NCI-H1092 treated with DMSO at 0.1 percent for 48 hours (cell line): Measurements from ENCODE around the gene NTM.

ENCODE experiments used
- DNase-seq: peaks from one replicate; lab custom pipeline; 2025; lab: John Stamatoyannopoulos, UW

Gene NTM

GRCh38 chr11:131823772-131824171, 453.4 kb downstream of the NTM start:
- DNase-seq = peak; percentile 4

GRCh38 chr11:131824771-131825170, 454.4 kb downstream of the NTM start:
- DNase-seq = no peak

GRCh38 chr11:131827430-131827829, 457.0 kb downstream of the NTM start:
- DNase-seq = no peak

- no peak for DNase-seq
These were observed 459.3 kb downstream of the NTM start for GRCh38 chr11:131829725-131830124.

- no peak for DNase-seq
These were observed 461.7 kb downstream of the NTM start for GRCh38 chr11:131832079-131832478.

- no peak for DNase-seq
These were observed 463.0 kb downstream of the NTM start for GRCh38 chr11:131833366-131833765.

- no peak for DNase-seq
These were observed 467.1 kb downstream of the NTM start for GRCh38 chr11:131837562-131837961.

GRCh38 chr11:131838016-131838415, 467.6 kb downstream of the NTM start:
- DNase-seq = no peak

GRCh38 chr11:131839326-131839725, 468.9 kb downstream of the NTM start:
- no peak for DNase-seq

GRCh38 chr11:131840545-131840944, 470.1 kb downstream of the NTM start:
- no peak for DNase-seq

- DNase-seq = no peak
These were observed 470.6 kb downstream of the NTM start for GRCh38 chr11:131841028-131841427.

- DNase-seq = no peak
These were observed 471.7 kb downstream of the NTM start for GRCh38 chr11:131841925-131842635.

GRCh38 chr11:131845255-131845654, 474.8 kb downstream of the NTM start:
- no peak for DNase-seq

GRCh38 chr11:131849485-131849884, 479.1 kb downstream of the NTM start:
- no peak for DNase-seq

- no peak for DNase-seq
These were observed 480.1 kb downstream of the NTM start for GRCh38 chr11:131850507-131850906.

GRCh38 chr11:131851964-131852755, 481.7 kb downstream of the NTM start:
- DNase-seq = no peak

- DNase-seq = no peak
These were observed 482.3 kb downstream of the NTM start for GRCh38 chr11:131852757-131853156.

- DNase-seq = no peak
These were observed 484.0 kb downstream of the NTM start for GRCh38 chr11:131854391-131854790.

- no peak for DNase-seq
These were observed 484.9 kb downstream of the NTM start for GRCh38 chr11:131855320-131855719.

- DNase-seq = no peak
These were observed 486.8 kb downstream of the NTM start for GRCh38 chr11:131857246-131857645.

GRCh38 chr11:131858505-131858904, 488.1 kb downstream of the NTM start:
- no peak for DNase-seq

- DNase-seq = no peak
These were observed 489.3 kb downstream of the NTM start for GRCh38 chr11:131859538-131860210.

GRCh38 chr11:131864228-131864627, 493.8 kb downstream of the NTM start:
- no peak for DNase-seq
